WTC11 (cell line): Measurements from ENCODE around the gene NNT.

Source experiments
- CTCF ChIP-seq: fragments of 200-600 bp; IDR thresholded peaks from 2 replicates; pipeline ENCODE4 v1.8.0; 2022; ENCODE audit warnings: antibody characterized with exemption
- FOXP4 ChIP-seq: sonication (generic); formaldehyde crosslinking; IDR thresholded peaks from 2 replicates; pipeline ENCODE4 v1.8.0; 2022; ENCODE audit warnings: mild to moderate bottlenecking, missing genetic modification reagents
- NR2C2 ChIP-seq: sonication (generic); formaldehyde crosslinking; IDR thresholded peaks from 2 replicates; pipeline ENCODE4 v1.8.0; 2022; ENCODE audit warnings: mild to moderate bottlenecking, missing genetic modification reagents
- TCF7 ChIP-seq: sonication (generic); formaldehyde crosslinking; IDR thresholded peaks from 2 replicates; pipeline ENCODE4 v1.8.0; 2022; ENCODE audit warnings: mild to moderate bottlenecking, low read depth, missing genetic modification reagents, moderate library complexity
- ZBTB21 ChIP-seq: sonication (generic); formaldehyde crosslinking; IDR thresholded peaks from 2 replicates; pipeline ENCODE4 v1.8.1; 2023; ENCODE audit warnings: mild to moderate bottlenecking, missing genetic modification reagents, borderline replicate concordance

GRCh38 chr5:43613370-43613769 is 10.4 kb downstream of the NNT start:
- TF ChIP-seq CTCF (no peak), NR2C2 (no peak), ZBTB21 (no peak), FOXP4 (no peak), TCF7 (CRISPR knock-in tag) (no peak)
